AG04450 (cell line): ENCODE measurements around the gene CNN1. TPM values are rescaled to one million over a fixed set of nuclear protein-coding genes. Genes with fewer than 3 reads are reported as not detected.

ENCODE experiments used
- CTCF ChIA-PET: fragments of 300-600, 350-600 bp; formaldehyde crosslinking; extraction: SDS; loops from one replicate; lab custom pipeline; 2022; ENCODE audit warnings: antibody characterized with exemption, inconsistent platforms; lab: Charles Lee
- POLR2A ChIA-PET: fragments of 350-600 bp; formaldehyde crosslinking; extraction: SDS; loops from one replicate; lab custom pipeline; 2021; ENCODE audit warnings: antibody characterized with exemption, inconsistent platforms; lab: Yijun Ruan, JAX
- DNase-seq: peaks from one replicate; pipeline ENCODE4 v3.0.0-alpha.2; 2011; ENCODE audit warnings: low read depth, low spot score
- H3K27ac ChIP-seq: one replicate; pipeline ENCODE4 v1.5.1; 2012; ENCODE audit warnings: low read depth, low read length, control low read depth
- H3K27me3 ChIP-seq: one replicate; pipeline ENCODE4 v1.6.0; 2012; ENCODE audit warnings: low read length; ENCODE audit not compliant: control insufficient read depth, insufficient read depth
- H3K4me3 ChIP-seq: 2 replicates; pipeline ENCODE4 v1.5.1; 2011; ENCODE audit warnings: mild to moderate bottlenecking, low read depth, low read length, control low read depth
- H3K9me3 ChIP-seq: 2 replicates; pipeline ENCODE4 v1.5.1; 2012; ENCODE audit warnings: low read length; ENCODE audit not compliant: control insufficient read depth, insufficient read depth
- polyA plus RNA-seq: library from polyadenylated mRNA; depleted of rRNA; stranded (reverse); fragments of >200 nt; gene quantifications from 2 replicates; pipeline ENCODE4 v1.2.3, GENCODE V29; 2011
- TF ChIP-seq, protein P1 (sequence below): IDR thresholded peaks from 2 replicates; pipeline ENCODE4 v1.5.1; 2011; ENCODE audit warnings: low read depth, low read length, control low read depth, inconsistent platforms

Gene CNN1
- polyA plus RNA-seq, 1 experiment, result 99.6 TPM

- POLR2A ChIA-PET, result no interaction called here
These were observed 39.0 kb downstream of the CNN1 start, which contains the start of gene ACP5 for GRCh38 chr19:11577451-11578257. ACP5 (minus strand) TSS chr19:11577645; CDS start chr19:11577317, 328 bp downstream.

GRCh38 chr19:11578258-11579142, 39.8 kb downstream of the CNN1 start:
- CTCF ChIA-PET, result interaction anchor here (0.6 to 1.2 kb wide), 4 partner anchors 10 to 219 kb away, joined by 3 to 4 read pairs (median 3); no protein-coding TSS in a partner anchor
- POLR2A ChIA-PET, result no interaction called here
- Histone ChIP-seq H3K27me3 (no peaks in the 10 kb centered on the region), H3K27ac (no peak overlapping the region), H3K9me3 (peaks cover 5% of the 10 kb centered on the region; the same call in 1 of the 2 replicates), H3K4me3 (peak overlapping the region; percentile 17; the same call in 1 of the 2 replicates)
- TF ChIP-seq, protein P1, sequence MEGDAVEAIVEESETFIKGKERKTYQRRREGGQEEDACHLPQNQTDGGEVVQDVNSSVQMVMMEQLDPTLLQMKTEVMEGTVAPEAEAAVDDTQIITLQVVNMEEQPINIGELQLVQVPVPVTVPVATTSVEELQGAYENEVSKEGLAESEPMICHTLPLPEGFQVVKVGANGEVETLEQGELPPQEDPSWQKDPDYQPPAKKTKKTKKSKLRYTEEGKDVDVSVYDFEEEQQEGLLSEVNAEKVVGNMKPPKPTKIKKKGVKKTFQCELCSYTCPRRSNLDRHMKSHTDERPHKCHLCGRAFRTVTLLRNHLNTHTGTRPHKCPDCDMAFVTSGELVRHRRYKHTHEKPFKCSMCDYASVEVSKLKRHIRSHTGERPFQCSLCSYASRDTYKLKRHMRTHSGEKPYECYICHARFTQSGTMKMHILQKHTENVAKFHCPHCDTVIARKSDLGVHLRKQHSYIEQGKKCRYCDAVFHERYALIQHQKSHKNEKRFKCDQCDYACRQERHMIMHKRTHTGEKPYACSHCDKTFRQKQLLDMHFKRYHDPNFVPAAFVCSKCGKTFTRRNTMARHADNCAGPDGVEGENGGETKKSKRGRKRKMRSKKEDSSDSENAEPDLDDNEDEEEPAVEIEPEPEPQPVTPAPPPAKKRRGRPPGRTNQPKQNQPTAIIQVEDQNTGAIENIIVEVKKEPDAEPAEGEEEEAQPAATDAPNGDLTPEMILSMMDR, result no peak
- DNase-seq, result no peak

More at GRCh38 chr19:11577451-11578257, 39.0 kb downstream of the CNN1 start, which contains the start of gene ACP5:
- H3K4me3 ChIP-seq, result peak within 1 kb of the TSS; percentile 17; the same call in 1 of the 2 replicates
- H3K27me3 ChIP-seq, result no peaks in the 10 kb centered on the region
- DNase-seq, result no peak
- H3K9me3 ChIP-seq, result peaks cover 5% of the 10 kb centered on the region; the same call in 1 of the 2 replicates
- TF ChIP-seq, protein P1, result no peak
- CTCF ChIA-PET, result interaction anchor here (0.7 to 1.2 kb wide), 2 partner anchors 11 to 95 kb away, joined by 3 read pairs; no protein-coding TSS in a partner anchor
- no peak within 1 kb of the TSS for H3K27ac ChIP-seq

DNA sequence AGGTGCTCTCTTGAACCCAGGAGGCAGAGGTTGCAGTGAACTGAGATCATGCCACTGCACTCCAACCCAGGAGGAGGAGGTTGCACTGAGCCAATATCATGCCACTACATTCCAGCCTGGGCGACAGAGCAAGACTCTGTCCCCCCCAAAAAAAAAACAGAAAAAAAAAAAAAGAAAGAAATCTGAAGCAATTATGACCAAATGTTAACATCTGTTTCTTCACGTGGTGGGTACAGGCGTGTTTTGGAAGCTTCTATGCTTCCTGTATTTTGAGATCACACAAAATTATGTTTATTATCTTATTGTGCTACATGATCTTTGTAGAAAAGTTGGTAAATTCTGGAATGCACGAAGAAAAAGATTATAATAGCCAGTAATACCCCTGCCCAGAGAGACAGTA, 41.5 kb downstream of the CNN1 start:
- no peak overlapping the region for H3K4me3 ChIP-seq
- ChIA-PET CTCF (interaction anchor here (1.2 to 2.2 kb wide), 3 partner anchors 8 to 21 kb away, joined by 4 to 11 read pairs (median 5); partner anchors contain the start of gene ELOF1), POLR2A (no interaction called here)
- TF ChIP-seq, protein P1, result no peak
- no peak overlapping the region for H3K27ac ChIP-seq
- no peak for DNase-seq
- peaks cover 5% of the 10 kb centered on the region; the same call in 1 of the 2 replicates for H3K9me3 ChIP-seq
- H3K27me3 ChIP-seq, result no peaks in the 10 kb centered on the region

GRCh38 chr19:11581740-11582139, 43.1 kb downstream of the CNN1 start:
- H3K27ac ChIP-seq, result no peak overlapping the region
- no peak overlapping the region for H3K4me3 ChIP-seq
- peaks cover 5% of the 10 kb centered on the region; the same call in 1 of the 2 replicates for H3K9me3 ChIP-seq
- CTCF ChIA-PET, result interaction anchor here (1.8 to 2.2 kb wide), 2 partner anchors 21 to 23 kb away, joined by 5 to 11 read pairs; partner anchors contain the start of gene ELOF1
- POLR2A ChIA-PET, result interaction anchor here (0.7 kb wide), 1 partner anchor 1078 kb away, joined by 9 read pairs; no protein-coding TSS in a partner anchor
- DNase-seq, result no peak
- TF ChIP-seq, protein P1, result no peak
- H3K27me3 ChIP-seq, result no peaks in the 10 kb centered on the region
